ENCODE results near the gene MYRIP.
"Not testable (repeated sequence)": the region's sequence is repeated elsewhere in the genome, so short reads cannot be mapped to it uniquely, and the experiment has no call there.

The MYRIP gene

GRCh38 chr3:39808467-39809180, 785 bp upstream of the MYRIP start:
- no peak for DNase-seq (ENCODE audit: low spot score)

DNA sequence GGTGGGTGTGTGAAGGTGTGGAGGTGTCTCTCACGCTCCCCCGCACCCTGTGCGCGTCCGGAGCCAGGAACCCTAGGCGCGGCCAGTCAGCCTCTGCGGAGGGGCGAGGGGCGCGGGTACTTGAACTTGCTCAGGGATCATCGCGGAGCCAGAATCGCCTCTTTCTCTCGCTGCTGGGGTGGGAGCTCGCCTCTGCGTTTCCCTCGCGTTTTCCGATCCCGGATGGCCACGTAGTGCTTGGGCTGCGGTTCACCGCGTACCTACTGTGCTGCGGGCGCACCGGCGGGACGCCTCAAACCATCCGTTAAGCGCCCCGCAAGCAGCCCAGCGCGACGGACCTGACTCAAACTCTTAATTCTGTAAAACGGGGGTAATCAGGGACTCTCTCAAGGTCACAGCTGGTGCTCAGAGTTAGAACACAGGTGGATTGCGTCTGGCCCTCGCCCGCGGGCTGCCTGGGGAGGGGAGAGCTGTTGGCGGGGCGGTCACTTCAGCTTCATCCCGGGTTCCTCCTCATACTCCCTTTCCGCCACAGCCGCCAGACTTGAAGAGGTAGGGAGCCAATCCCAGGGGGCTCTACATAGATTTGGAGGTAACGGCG, 686 bp downstream of the MYRIP start:
- no peak for DNase-seq (ENCODE audit: low spot score)

GRCh38 chr3:39810647-39811161, 1.3 kb downstream of the MYRIP start:
- no peak for DNase-seq (ENCODE audit: low spot score)

- DNase-seq (ENCODE audit: low spot score), result no peak
Observed at GRCh38 chr3:39811561-39811960, 2.2 kb downstream of the MYRIP start.

DNA sequence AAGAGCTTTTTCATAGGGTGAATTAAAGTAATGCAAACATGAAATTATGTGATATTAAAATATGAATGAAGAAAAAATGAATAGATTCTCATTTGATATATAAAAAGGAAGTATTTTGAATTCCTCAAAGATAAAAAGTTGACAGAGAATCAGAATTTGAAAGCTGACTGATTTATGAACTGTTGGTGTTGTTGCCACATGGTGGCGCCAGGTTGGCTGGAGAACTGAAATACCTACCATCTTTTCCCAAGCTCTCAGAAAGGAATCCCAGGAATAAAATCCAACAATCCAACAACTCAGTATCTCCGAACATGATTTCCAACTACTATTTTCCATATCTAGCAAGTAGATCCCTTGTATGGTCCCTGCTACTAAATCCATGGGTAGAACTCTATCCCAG, 3.1 kb downstream of the MYRIP start:
- no peak for DNase-seq (ENCODE audit: low spot score)

DNA sequence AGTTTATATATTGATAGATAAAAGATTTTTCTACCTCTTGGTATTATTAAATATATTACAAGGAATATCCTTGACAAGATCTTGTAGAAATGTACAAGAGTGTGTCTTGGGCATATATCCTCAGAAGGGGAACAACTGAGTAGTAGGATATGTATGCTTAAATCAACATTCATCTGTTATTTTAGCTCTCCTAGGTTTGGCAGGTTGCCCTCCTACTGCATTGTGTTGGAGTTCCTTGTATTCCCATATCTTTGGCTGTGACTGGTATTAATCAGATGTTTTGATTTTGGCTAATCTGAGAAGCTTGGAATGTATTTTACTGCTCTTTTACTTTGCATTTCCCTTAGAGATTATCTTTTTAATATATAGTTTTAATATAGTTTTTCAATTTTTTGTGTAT, 4.6 kb downstream of the MYRIP start:
- no peak for DNase-seq (ENCODE audit: low spot score)

DNA sequence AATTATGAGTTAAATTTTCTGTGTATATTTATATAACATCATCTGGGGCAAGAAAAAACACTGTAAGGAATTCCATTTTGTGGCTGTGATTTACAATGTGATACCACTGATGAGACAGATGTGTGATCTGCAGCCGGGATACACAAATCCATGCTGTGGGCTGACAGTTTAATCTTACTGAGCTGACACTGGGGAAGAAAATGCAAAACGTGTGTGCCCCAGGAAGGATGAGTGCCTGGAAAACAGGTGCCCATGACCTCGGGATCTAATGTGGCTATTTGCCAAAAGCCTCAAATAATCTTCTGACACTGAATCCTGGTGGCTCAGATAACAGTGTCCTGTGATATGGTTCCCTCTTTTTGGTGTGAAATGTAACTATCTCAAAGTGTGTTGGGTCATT, 10.5 kb downstream of the MYRIP start:
- no peak for DNase-seq (ENCODE audit: low spot score)

GRCh38 chr3:39833764-39834163, 24.4 kb downstream of the MYRIP start:
- DNase-seq (ENCODE audit: low spot score), result not testable (repeated sequence)

DNA sequence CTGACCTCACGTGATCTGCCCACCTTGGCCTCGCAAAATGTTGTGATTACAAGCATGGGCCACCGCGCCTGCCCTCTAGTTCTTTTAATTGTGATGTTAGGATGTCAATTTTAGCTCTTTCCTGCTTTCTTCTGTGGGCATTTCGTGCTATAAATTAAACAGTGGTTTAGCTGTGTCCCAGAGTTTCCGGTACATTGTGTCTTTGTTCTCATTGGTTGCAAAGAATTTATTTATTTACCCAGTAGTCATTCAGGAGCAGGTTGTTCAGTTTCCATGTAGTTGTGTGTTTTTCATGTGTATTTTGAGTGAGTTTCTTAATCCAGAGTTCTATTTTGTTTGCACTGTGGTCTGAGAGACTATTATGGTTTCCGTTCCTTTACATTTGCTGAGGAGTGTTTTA, 30.1 kb downstream of the MYRIP start:
- no peak for DNase-seq (ENCODE audit: low spot score)

GRCh38 chr3:39843440-39843839, 34.0 kb downstream of the MYRIP start:
- no peak for DNase-seq (ENCODE audit: low spot score)

DNA sequence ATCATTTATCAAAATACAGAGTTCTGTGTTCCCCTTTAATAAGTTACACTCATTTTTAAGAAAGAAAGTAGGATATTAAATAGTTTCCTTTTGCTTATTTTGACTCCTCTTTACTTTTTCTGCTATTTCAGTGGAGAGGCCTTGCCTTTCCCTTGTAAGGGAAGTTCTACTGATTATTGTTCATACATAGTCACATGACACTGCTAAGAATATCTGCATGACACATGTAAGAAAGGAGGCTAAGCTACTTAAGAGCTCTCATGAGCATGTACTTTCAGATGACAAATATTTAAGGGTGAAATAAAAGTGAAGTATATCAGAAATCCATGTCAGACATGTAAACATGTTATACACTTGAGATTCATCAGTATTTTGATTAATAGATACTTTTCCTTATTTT, 39.0 kb downstream of the MYRIP start:
- no peak for DNase-seq (ENCODE audit: low spot score)

GRCh38 chr3:39849992-39850715, 40.7 kb downstream of the MYRIP start:
- no peak for DNase-seq (ENCODE audit: low spot score)

- DNase-seq (ENCODE audit: low spot score), result no peak
Observed at GRCh38 chr3:39850716-39851032, 41.3 kb downstream of the MYRIP start.

- no peak for DNase-seq (ENCODE audit: low spot score)
Observed at GRCh38 chr3:39855517-39855916, 46.1 kb downstream of the MYRIP start.

- DNase-seq (ENCODE audit: low spot score), result no peak
Observed at GRCh38 chr3:39869890-39870289, 60.5 kb downstream of the MYRIP start.

GRCh38 chr3:39870706-39871105, 61.3 kb downstream of the MYRIP start:
- DNase-seq (ENCODE audit: low spot score), result no peak

DNA sequence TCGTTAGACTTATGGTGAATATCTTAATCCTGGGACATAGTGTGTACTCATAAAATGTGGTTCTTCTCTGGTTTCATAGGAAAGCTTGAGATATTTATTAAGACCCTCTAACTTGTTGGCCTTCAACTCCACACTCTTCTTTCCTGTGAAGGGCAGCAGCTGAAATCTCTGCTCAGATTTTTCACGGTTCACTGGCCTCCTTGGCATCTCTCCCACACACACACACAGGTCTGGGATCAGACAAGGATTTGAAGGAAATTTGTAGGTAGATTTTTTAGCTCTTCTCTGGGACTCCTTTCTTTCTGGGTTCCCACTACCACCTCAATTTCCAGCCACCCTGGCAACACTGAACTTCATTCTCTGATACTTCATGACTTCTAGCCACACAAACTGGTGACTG, 70.2 kb downstream of the MYRIP start:
- no peak for DNase-seq (ENCODE audit: low spot score)

DNA sequence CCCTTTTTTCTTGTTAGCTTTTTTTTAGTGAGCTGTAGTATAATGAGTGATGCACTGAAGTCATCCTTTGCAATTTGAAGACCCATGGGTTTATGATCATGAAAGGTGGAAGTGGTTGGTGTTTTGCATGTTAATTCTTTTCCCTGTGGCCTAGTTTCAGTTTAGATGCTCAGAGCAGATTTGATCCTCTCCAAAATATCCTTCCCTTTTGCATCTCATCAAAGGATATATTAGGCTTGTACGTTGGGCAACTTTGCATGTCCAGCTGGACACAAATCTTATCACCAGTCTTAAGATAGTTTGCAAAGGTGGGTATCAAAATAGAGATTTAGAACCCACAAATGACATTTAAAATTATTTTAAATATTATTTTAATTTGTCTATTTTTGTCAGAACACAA, 72.7 kb downstream of the MYRIP start:
- DNase-seq (ENCODE audit: low spot score), result no peak

GRCh38 chr3:39892068-39892467, 82.7 kb downstream of the MYRIP start:
- DNase-seq (ENCODE audit: low spot score), result no peak

DNA sequence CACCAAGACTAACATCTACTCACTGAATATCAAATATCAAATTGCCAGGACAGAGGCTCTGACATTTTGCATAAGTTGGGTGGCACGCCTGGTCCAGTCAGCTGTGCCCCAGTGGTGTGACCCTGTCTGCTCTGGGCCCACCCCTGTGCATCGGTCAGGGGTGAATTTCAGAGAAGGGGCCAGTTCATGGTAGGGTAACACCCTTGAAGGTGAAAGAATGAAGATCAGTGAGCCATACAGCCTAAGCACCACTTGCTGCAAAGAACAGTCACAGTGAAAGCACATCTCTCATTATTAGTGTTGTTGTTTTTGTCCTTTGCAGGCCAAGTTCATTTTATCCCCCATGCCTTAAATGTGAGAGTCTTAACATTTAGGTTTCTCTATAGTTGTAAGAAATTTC, 86.8 kb downstream of the MYRIP start:
- DNase-seq (ENCODE audit: low spot score), result no peak

DNA sequence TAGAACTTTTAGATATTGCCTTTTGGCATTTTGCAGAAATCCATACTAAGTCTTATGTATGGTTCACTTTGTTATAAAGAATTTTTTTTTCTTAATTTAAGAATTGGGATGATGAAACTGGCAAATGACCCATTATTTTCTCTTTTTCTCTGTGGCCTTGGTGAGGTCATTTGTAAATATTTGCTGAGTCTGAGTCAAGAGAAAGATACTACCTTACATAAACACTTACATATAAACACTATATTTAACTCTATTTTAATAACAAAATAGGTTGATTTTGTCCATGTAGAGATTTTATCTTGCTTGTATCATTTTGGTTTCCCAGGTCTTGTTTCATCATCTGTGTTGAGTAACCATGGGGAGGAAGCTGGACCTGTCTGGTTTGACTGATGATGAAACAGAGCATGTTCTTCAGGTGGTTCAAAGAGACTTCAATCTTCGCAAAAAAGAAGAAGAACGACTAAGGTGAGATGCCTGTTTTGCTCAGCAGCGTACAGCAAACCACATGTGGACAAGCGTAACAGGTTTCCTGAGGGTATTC, 91.1 kb downstream of the MYRIP start:
- DNase-seq (ENCODE audit: low spot score), result no peak

DNA sequence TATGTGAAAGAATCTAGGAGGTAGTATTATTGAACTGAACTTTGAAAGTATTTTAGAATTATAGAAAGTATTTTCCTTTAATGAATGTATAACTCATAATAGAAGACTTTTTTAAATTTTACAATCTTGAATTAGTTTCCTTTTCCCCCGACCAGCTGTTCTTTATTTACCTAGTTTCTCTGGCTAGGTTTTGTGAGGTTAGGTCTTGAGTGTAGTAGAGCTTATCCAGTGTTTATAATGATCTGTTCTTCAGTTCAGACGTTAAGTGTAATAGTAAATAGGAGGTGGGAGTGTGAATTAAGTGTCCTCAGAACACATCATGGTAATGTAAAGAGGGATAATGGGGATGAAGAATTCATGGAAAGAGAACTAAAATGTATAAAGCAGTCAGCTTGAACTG, 93.8 kb downstream of the MYRIP start:
- DNase-seq (ENCODE audit: low spot score), result no peak

- no peak for DNase-seq (ENCODE audit: low spot score)
Observed at GRCh38 chr3:39905788-39906187, 96.4 kb downstream of the MYRIP start.
